ENCODE results near the gene BSX.

The BSX gene

GRCh38 chr11:122951211-122951610, 30.4 kb downstream of the BSX start:
- DNase-seq = no peak

GRCh38 chr11:122938557-122938956, 43.1 kb downstream of the BSX start:
- no peak for DNase-seq

GRCh38 chr11:122937983-122938382, 43.7 kb downstream of the BSX start:
- DNase-seq = no peak

- no peak for DNase-seq
Observed at GRCh38 chr11:122933416-122933815, 48.2 kb downstream of the BSX start.

GRCh38 chr11:122931510-122931909, 50.1 kb downstream of the BSX start:
- no peak for DNase-seq
